T-helper 2 cell (primary cell): ENCODE measurements around the gene MAIP1.
"Not testable (repeated sequence)": the region's sequence is repeated elsewhere in the genome, so short reads cannot be mapped to it uniquely, and the experiment has no call there.

ENCODE experiments used
- DNase-seq, 5 experiments: peaks; one replicate each; pipeline versions ENCODE4 v3.0.0 to v3.0.0-alpha.2; 2012 to 2022
- total RNA-seq, 2 donors: gene quantifications; one replicate each; lab custom pipeline; 2026; lab: John Stamatoyannopoulos, UW

Gene MAIP1
- total RNA-seq = 14.0 to 14.7 reads per million in 2 donors

- peak; percentile 54 to 84 (median 69) for DNase-seq
Measured at GRCh38 chr2:199955339-199956061, at the start of gene MAIP1, which contains the start of gene TYW5. MAIP1 (plus strand) TSS chr2:199955582; CDS start chr2:199955799, 217 bp downstream. TYW5 (minus strand) TSS chr2:199955491; CDS start chr2:199955470, 21 bp downstream.

GRCh38 chr2:199907008-199907714 is 48.2 kb upstream of the MAIP1 start:
- DNase-seq = no peak

GRCh38 chr2:199910338-199911051 is 44.9 kb upstream of the MAIP1 start:
- DNase-seq = no peak

- DNase-seq = peak; percentile 73 to 96 (median 85)
Measured at GRCh38 chr2:199911052-199911876, 44.1 kb upstream of the MAIP1 start, which contains the start of gene C2orf69. C2orf69 (plus strand) TSS chr2:199911293; CDS start chr2:199911439, 146 bp downstream.

GRCh38 chr2:199911877-199912161 is 43.6 kb upstream of the MAIP1 start:
- DNase-seq = no peak

- not testable (repeated sequence) for DNase-seq
Measured at GRCh38 chr2:199912553-199913114, 42.7 kb upstream of the MAIP1 start.

GRCh38 chr2:199914372-199914958 is 40.9 kb upstream of the MAIP1 start:
- DNase-seq = peak in 1 of 5 experiments; percentile 19

GRCh38 chr2:199916980-199917379 is 38.4 kb upstream of the MAIP1 start:
- DNase-seq = no peak

GRCh38 chr2:199922856-199923255 is 32.5 kb upstream of the MAIP1 start:
- no peak for DNase-seq

GRCh38 chr2:199923924-199924323 is 31.5 kb upstream of the MAIP1 start:
- DNase-seq = no peak

GRCh38 chr2:199926806-199927205 is 28.6 kb upstream of the MAIP1 start:
- DNase-seq = no peak

- DNase-seq = no peak
Measured at GRCh38 chr2:199928226-199928625, 27.2 kb upstream of the MAIP1 start.

GRCh38 chr2:199928626-199929025 is 26.8 kb upstream of the MAIP1 start:
- no peak for DNase-seq

- DNase-seq = no peak
Measured at GRCh38 chr2:199929262-199929661, 26.1 kb upstream of the MAIP1 start.

- DNase-seq = no peak
Measured at GRCh38 chr2:199932312-199932855, 23.0 kb upstream of the MAIP1 start.

- peak in 1 of 5 experiments; percentile 58 for DNase-seq
Measured at GRCh38 chr2:199933466-199933865, 21.9 kb upstream of the MAIP1 start.

- DNase-seq = no peak
Measured at GRCh38 chr2:199936554-199936953, 18.8 kb upstream of the MAIP1 start.

- DNase-seq = peak in 1 of 5 experiments; percentile 58
Measured at GRCh38 chr2:199940373-199940772, 15.0 kb upstream of the MAIP1 start.

GRCh38 chr2:199943373-199943772 is 12.0 kb upstream of the MAIP1 start:
- no peak for DNase-seq

GRCh38 chr2:199946196-199946595 is 9.2 kb upstream of the MAIP1 start:
- DNase-seq = no peak

- no peak for DNase-seq
Measured at GRCh38 chr2:199946836-199947235, 8.5 kb upstream of the MAIP1 start.
